ENCODE measurements around the gene MICA.

DNA sequence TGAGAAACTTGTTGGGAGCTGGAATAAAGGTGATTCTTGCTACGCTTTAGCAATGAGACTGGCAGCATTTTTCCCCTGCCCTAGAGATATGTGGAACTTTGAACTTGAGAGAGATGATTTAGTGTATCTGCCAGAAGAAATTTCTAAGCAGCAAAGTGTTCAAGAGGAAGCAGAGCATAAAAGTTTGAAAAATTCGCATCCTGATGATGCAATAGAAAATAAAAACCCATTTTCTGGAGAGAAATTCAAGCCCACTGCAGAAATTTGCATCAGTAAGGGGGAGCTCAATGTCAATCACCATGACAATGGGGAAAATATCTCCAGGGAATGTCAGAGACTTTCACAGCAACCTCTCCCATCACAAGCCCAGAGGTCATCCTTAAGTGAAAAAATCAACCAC is 35.3 kb downstream of the MICA start:
- TF ChIP-seq, protein P1, sequence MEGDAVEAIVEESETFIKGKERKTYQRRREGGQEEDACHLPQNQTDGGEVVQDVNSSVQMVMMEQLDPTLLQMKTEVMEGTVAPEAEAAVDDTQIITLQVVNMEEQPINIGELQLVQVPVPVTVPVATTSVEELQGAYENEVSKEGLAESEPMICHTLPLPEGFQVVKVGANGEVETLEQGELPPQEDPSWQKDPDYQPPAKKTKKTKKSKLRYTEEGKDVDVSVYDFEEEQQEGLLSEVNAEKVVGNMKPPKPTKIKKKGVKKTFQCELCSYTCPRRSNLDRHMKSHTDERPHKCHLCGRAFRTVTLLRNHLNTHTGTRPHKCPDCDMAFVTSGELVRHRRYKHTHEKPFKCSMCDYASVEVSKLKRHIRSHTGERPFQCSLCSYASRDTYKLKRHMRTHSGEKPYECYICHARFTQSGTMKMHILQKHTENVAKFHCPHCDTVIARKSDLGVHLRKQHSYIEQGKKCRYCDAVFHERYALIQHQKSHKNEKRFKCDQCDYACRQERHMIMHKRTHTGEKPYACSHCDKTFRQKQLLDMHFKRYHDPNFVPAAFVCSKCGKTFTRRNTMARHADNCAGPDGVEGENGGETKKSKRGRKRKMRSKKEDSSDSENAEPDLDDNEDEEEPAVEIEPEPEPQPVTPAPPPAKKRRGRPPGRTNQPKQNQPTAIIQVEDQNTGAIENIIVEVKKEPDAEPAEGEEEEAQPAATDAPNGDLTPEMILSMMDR (IDR thresholded peaks at IDR 0.05) = no peak
- no peak for TF ChIP-seq POLR2A (IDR thresholded peaks at IDR 0.05)
